Subcutaneous adipose tissue (tissue), 4 donors: ENCODE measurements around the gene THSD4. TPM values are rescaled to one million over a fixed set of nuclear protein-coding genes. Genes with fewer than 3 reads are reported as not detected.

Experiments used
- total RNA-seq, 4 donors: library from RNA; depleted of rRNA; stranded (reverse); fragments of >200 nt; gene quantifications; one replicate each; pipeline ENCODE4 v1.1.0, GENCODE V29; 2016
- TF ChIP-seq, protein P1 (sequence below): fragments of 450-650 bp; IDR thresholded peaks from one replicate; pipeline ENCODE4 v1.5.1; 2016; ENCODE audit warnings: low read depth, mild to moderate bottlenecking, control low read depth, antibody characterized with exemption, moderate library complexity

Gene THSD4
- total RNA-seq, 4 donors from 2014 or later, result 0.17 to 0.94 (median 0.63) TPM

DNA sequence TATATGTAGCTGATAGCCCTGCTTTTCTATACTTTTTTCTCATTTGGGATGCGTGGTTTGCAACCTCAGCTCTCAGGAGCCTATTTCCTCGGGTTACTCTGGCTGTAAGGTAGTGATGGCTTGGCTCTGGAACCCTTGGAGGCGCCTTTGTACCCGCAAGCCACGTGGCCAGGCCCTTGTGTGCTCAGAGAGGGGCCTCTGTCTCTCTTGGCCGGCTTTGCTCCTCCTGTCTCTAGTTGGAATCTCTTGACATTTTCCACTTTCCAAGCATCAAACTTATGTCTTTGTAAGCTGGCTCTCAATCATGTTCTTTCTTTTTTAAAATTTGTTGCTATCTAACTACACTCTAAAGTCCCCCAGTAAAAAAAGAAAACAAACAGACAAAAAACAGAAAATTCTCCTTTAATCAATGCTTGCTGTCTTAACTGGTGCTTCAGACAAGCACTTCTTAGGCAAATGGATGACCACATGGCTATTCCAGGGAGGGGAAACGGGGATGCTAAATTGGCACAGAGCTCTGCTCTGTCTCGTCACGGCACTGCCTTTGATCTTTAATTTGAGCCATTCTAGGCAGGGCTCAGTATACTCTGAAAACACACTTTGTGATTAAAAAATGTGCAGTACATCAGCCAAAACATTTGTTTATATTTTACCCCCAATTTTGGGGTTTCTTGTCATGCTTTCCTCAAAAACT is 514.7 kb downstream of the THSD4 start:
- TF ChIP-seq, protein P1, sequence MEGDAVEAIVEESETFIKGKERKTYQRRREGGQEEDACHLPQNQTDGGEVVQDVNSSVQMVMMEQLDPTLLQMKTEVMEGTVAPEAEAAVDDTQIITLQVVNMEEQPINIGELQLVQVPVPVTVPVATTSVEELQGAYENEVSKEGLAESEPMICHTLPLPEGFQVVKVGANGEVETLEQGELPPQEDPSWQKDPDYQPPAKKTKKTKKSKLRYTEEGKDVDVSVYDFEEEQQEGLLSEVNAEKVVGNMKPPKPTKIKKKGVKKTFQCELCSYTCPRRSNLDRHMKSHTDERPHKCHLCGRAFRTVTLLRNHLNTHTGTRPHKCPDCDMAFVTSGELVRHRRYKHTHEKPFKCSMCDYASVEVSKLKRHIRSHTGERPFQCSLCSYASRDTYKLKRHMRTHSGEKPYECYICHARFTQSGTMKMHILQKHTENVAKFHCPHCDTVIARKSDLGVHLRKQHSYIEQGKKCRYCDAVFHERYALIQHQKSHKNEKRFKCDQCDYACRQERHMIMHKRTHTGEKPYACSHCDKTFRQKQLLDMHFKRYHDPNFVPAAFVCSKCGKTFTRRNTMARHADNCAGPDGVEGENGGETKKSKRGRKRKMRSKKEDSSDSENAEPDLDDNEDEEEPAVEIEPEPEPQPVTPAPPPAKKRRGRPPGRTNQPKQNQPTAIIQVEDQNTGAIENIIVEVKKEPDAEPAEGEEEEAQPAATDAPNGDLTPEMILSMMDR, result no peak

DNA sequence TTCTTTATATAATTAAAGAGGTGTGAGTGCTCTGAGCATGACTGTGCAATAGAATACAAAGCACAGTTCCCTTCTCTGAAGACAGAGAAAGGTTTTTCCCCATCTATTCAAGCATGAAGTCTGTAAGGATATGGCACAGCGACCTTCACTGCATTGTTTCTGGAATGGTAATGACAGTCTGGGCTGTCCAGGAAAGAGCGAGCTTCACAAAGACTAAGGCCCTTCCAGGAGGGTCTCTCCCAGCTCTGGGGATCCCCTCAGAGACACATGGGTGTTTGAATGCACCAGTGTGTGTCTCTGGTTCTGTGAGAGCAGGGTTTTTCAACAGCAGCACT is 515.2 kb downstream of the THSD4 start:
- TF ChIP-seq, protein P1, result no peak

DNA sequence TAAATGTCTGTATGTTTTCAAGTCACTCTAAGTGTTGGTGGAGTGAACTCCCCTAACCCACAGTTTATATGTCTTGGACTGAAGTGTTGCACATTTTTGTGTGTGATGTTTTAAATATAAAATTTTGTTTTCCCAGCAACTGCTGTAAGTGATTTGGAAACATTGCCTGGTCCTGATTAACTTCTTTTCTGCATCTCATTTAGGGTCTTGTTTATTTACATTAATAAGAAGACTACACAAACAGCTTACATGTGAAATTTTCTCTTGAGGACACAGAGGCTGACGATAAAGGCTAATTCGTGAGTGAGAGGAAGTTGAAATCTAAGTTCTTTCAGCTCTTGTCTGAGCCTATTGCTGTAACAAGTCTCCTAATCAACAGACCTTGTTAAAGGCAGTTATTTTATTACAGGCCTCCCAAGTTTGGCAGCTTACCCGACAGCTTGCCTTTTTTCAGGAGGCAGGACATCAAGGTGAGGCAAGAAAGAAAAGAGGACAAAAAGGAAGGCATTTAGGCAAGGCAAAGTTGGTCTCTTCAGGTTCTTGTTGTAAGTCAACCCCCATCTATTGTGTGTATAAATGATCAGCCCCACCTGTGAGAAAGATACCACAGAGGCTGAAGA is 517.4 kb downstream of the THSD4 start:
- TF ChIP-seq, protein P1, result no peak

DNA sequence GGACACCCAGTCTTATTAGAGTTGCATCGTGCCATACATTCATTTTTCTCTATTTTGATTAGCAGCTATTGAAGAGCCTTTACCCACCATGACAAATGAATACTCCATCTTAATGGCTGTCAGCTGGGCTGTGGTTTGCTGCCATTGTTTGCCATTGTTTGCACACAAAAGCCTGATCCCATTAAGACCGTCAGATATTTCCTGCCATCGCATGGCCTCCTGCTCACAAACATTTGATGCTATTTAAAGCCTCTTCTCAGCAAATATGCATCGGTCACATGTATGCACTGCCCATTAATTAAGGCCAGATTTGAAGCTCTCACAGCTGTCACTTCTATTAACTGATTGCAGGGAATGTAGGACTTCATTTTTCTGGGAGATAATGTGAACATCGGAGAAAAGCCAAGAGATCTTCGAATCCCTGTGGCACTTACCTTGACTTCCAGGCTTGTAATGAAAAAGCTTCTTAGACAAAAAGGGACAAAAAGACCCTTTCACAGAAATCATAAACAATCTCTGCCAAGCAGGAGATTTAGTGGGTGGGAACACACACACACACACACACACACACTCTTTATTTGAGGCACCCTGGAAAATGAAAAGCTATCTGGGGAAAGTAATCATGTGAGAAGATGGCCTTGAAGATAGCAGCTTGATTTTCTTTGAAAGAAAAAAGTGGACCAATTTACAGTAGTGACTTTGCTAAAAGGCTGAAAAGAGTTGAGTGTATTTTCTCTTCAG is 519.7 kb downstream of the THSD4 start:
- TF ChIP-seq, protein P1, result no peak

DNA sequence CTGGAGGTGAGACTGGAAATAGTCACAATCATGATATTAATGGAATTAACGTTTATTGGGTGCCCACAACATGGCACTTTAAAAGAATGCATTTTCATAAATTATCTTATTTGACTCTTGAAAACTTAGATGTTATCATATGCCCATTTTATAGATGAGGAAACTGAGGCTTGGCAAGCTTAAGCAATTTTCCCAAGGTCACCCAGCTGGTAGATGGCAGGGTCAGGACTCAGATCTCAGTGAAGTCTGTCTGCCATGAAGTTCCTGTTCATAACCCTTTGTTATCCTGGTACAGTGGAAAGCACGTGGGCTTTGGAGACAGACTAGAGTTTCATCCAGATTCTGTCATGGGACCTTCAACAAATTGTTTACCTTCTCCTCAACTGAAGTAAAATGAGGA is 520.5 kb downstream of the THSD4 start:
- TF ChIP-seq, protein P1, result no peak

DNA sequence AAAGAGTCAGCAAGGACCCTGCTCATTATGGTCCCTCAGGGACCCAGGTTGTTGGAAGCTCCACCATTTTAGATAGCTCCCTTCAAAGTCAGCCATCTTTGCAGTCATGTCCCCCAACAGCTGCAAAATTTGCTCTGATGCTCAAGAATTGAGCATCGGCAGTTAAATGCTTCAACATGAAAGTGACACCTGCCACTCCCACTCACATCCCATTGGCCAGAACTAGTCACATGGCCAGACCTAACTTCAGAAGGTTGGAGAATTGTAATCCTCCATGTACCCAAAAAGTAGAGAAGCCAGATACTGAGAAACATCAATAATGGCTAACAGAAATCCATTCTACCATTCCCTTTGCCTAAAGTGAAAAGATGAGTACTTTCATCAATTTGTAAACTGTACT is 523.6 kb downstream of the THSD4 start:
- TF ChIP-seq, protein P1, result no peak

DNA sequence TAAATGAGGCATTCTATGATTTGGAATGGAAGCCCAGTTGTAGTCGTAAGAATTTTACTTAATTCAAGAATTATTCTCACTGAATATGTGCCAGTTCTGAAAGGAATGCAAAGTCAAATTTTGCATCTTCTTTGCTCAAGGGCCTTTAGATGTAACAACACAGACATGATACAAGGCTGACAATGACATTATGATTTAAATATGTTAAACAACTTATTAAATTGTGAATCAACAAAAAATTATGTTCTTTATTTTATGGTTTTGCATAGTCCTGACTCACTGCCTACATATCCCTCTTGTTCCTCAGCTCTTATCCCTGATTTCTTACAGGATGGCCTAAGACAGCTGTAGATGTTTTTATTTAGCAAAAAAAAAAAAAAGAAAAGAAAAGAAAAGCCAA is 524.2 kb downstream of the THSD4 start:
- TF ChIP-seq, protein P1, result no peak
